B cell (primary cell): ENCODE results near the gene RBM20. TPM values are rescaled to one million over a fixed set of nuclear protein-coding genes. Genes with fewer than 3 reads are reported as not detected.

Experiments used
- ATAC-seq: fragments of 200-7000 bp; cut with Tn5 transposase; one replicate; pipeline ENCODE4 v1.10.0; 2021; ENCODE audit warnings: low read depth, mild to moderate bottlenecking, moderate number of reproducible peaks, moderate library complexity
- CTCF ChIA-PET: fragments of 350-600 bp; sonication (Branson Sonifier 250); formaldehyde crosslinking; loops from one replicate; lab custom pipeline; 2021; ENCODE audit warnings: antibody characterized with exemption, inconsistent platforms; lab: Charles Lee
- POLR2A ChIA-PET: fragments of 350-600 bp; sonication (Branson Sonifier 250); formaldehyde crosslinking; loops from one replicate; lab custom pipeline; 2021; ENCODE audit warnings: antibody characterized with exemption; lab: Charles Lee
- DNase-seq: peaks from one replicate; pipeline ENCODE4 v3.0.0; 2013
- H2AFZ ChIP-seq: 2 replicates; pipeline ENCODE4 v1.6.1; 2012; ENCODE audit warnings: mild to moderate bottlenecking, low read depth, low read length; ENCODE audit not compliant: insufficient read depth, poor library complexity, severe bottlenecking
- H3K27ac ChIP-seq, 2 donors: 1 replicate in 1 of 2; 2 replicates in 1 of 2; pipeline ENCODE4 v1.5.1; 2012 to 2013; ENCODE audit warnings: low read length in 2 of 2, mild to moderate bottlenecking in 2 of 2, moderate library complexity in 1 of 2
- H3K27me3 ChIP-seq, 4 experiments: fragments of 200-600 bp in 1 of 4; sonication (generic) in 1 of 4; replicated peaks in 1 of 4; 1 replicate in 2 of 4; 2 replicates in 2 of 4; pipeline versions ENCODE4 v1.6.1 to v1.7.0; 2013 to 2016; ENCODE audit warnings: low read length in 3 of 4, mild to moderate bottlenecking in 2 of 4, mixed read lengths in 1 of 4, moderate library complexity in 1 of 4; ENCODE audit not compliant: insufficient read depth in 4 of 4, control insufficient read depth in 3 of 4; ENCODE audit errors: control extremely low read depth in 1 of 4
- H3K36me3 ChIP-seq, 2 experiments: replicated peaks in 1 of 2; 1 replicate in 1 of 2; 2 replicates in 1 of 2; pipeline versions ENCODE4 v1.6.1 to v1.7.1; 2013; ENCODE audit warnings: low read length in 1 of 2; ENCODE audit not compliant: insufficient read depth in 2 of 2, control insufficient read depth in 1 of 2; ENCODE audit errors: control extremely low read depth in 1 of 2, extremely low read depth in 1 of 2
- H3K4me1 ChIP-seq, 2 donors: fragments of 200-600 bp in 1 of 2; sonication (generic) in 1 of 2; 1 replicate in 1 of 2; 2 replicates in 1 of 2; pipeline versions ENCODE4 v1.5.1 to v1.6.1; 2013 to 2017; ENCODE audit warnings: low read length in 2 of 2; ENCODE audit not compliant: control insufficient read depth in 2 of 2, insufficient read depth in 2 of 2
- H3K4me2 ChIP-seq: replicated peaks from 2 replicates; pipeline ENCODE3; 2012; ENCODE audit warnings: mild to moderate bottlenecking, low read depth, low read length; ENCODE audit not compliant: poor library complexity, severe bottlenecking
- H3K4me3 ChIP-seq, 5 experiments: fragments of 200-600 bp in 1 of 5; sonication (generic) in 1 of 5; 1 replicate in 3 of 5; 2 replicates in 2 of 5; pipeline versions ENCODE4 v1.5.1 to v1.7.0; 2011 to 2016; ENCODE audit warnings: low read length in 4 of 5, mild to moderate bottlenecking in 4 of 5, low read depth in 2 of 5, control low read depth in 1 of 5, moderate library complexity in 1 of 5; ENCODE audit not compliant: insufficient read depth in 1 of 5; ENCODE audit errors: control extremely low read depth in 1 of 5, extremely low read depth in 1 of 5
- H3K79me2 ChIP-seq: fragments of 200-600 bp; sonication (generic); one replicate; pipeline ENCODE4 v1.6.0; 2016; ENCODE audit warnings: low read length; ENCODE audit not compliant: control insufficient read depth, insufficient read depth
- H3K9ac ChIP-seq: fragments of 200-600 bp; sonication (generic); 2 replicates; pipeline ENCODE4 v1.6.1; 2017; ENCODE audit warnings: mild to moderate bottlenecking, low read length, moderate library complexity
- H3K9me3 ChIP-seq, 3 donors: one replicate each; pipeline versions ENCODE4 v1.6.1 to v1.7.1; 2013; ENCODE audit warnings: low read length in 2 of 3; ENCODE audit not compliant: control insufficient read depth in 2 of 3, insufficient read depth in 1 of 3; ENCODE audit errors: control extremely low read depth in 1 of 3
- H4K20me1 ChIP-seq: 2 replicates; pipeline ENCODE4 v1.6.0; 2012; ENCODE audit warnings: mild to moderate bottlenecking, low read length; ENCODE audit not compliant: insufficient read depth, control insufficient read depth, poor library complexity, severe bottlenecking
- H3K27ac Mint-ChIP-seq: one replicate; pipeline ENCODE4 v1.8.0; 2021; ENCODE audit warnings: mixed read lengths
- H3K27me3 Mint-ChIP-seq: one replicate; pipeline ENCODE4 v1.8.0; 2021; ENCODE audit warnings: mixed read lengths
- H3K4me1 Mint-ChIP-seq: one replicate; pipeline ENCODE4 v1.8.0; 2021; ENCODE audit warnings: mixed read lengths
- H3K4me3 Mint-ChIP-seq: one replicate; pipeline ENCODE4 v1.8.0; 2021; ENCODE audit warnings: mixed read lengths
- H3K9me3 Mint-ChIP-seq: one replicate; pipeline ENCODE4 v1.8.0; 2022; ENCODE audit warnings: mixed read lengths; ENCODE audit not compliant: insufficient read depth
- EZH2 ChIP-seq: IDR thresholded peaks from 2 replicates; pipeline ENCODE4 v1.6.1; 2012; ENCODE audit warnings: borderline replicate concordance, low read depth, mild to moderate bottlenecking, moderate library complexity, low read length; ENCODE audit not compliant: insufficient read depth, poor library complexity, severe bottlenecking
- WGBS: methylation state at CpG from one replicate; pipeline ENCODE4 v1.1.5; 2013; ENCODE audit warnings: missing lambda C conversion rate; ENCODE audit not compliant: insufficient coverage; 5-methylcytosine and 5-hydroxymethylcytosine counted together
- intact Hi-C: fragments of 100-400 bp; cut with micrococcal nuclease; formaldehyde crosslinking; loops from one replicate; pipeline ENCODE4 v1.10.0; 2022
- polyA plus RNA-seq: library from polyadenylated mRNA; depleted of rRNA; stranded (reverse); fragments of >200 nt; gene quantifications from 2 replicates; pipeline ENCODE4 v1.2.3, GENCODE V29; 2012
- total RNA-seq, 2 donors: library from RNA; stranded (reverse); fragments of 120-200 nt in 1 of 2; gene quantifications; 1 replicate in 1 of 2; 2 replicates in 1 of 2; pipeline versions ENCODE4 v1.2.3 to v1.2.4, GENCODE V29; 2013 to 2022
- TF ChIP-seq, protein P1 (sequence below): fragments of 200-600 bp; IDR thresholded peaks from one replicate; pipeline ENCODE4 v1.8.0; 2022; ENCODE audit warnings: antibody characterized with exemption, mild to moderate bottlenecking

The RBM20 gene
- total and polyA plus RNA-seq, 2 donors (not counting 1 experiment from before 2014, with no cell fraction given) = not detected

DNA sequence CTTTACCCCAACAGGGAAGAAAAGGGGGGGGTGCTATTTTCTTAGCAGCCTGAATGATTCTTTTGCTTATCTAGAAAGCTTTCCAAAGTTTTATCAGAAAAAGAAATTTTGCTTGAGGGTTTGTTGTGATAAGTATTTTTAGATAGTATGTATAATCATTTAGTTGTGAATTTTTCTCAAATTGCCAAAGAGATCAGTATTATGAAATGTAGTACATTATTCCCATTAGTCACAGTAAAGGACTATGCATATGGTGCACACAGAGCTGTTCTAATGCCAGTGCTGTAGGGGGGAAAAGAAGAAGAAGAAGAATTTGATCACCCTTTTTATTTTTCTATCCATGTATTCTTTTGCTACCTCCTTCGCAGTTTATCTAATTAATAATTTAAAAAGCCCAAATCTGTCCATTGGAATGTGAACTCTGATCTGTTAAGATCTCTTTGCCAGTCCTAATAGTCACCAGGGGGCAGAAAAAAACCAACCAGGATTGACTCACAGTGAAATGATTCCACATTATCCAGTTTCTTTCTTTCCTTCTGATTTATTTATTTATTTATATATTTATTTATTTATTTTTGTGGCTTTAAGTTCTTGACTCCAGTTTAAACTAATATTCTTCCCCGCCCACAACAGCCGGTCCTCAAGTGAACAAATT lies 4.7 kb downstream of the RBM20 start:
- no peak for TF ChIP-seq EZH2
- TF ChIP-seq, protein P1, sequence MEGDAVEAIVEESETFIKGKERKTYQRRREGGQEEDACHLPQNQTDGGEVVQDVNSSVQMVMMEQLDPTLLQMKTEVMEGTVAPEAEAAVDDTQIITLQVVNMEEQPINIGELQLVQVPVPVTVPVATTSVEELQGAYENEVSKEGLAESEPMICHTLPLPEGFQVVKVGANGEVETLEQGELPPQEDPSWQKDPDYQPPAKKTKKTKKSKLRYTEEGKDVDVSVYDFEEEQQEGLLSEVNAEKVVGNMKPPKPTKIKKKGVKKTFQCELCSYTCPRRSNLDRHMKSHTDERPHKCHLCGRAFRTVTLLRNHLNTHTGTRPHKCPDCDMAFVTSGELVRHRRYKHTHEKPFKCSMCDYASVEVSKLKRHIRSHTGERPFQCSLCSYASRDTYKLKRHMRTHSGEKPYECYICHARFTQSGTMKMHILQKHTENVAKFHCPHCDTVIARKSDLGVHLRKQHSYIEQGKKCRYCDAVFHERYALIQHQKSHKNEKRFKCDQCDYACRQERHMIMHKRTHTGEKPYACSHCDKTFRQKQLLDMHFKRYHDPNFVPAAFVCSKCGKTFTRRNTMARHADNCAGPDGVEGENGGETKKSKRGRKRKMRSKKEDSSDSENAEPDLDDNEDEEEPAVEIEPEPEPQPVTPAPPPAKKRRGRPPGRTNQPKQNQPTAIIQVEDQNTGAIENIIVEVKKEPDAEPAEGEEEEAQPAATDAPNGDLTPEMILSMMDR = no peak
- H3K4me3 ChIP-seq = no peak overlapping the region
- peaks cover 0 to 24% (median 23%) of the 10 kb centered on the region in 4 experiments for H3K27me3 ChIP-seq
- no peak overlapping the region for H3K4me3 Mint-ChIP-seq
- H3K4me1 Mint-ChIP-seq = peaks cover 35% of the 10 kb centered on the region
- no peak overlapping the region for H3K27ac ChIP-seq
- no peaks in the 10 kb centered on the region for H4K20me1 ChIP-seq
- H2AFZ ChIP-seq = no peak overlapping the region
- no peak for DNase-seq
- H3K4me1 ChIP-seq = peaks cover 19 to 21% of the 10 kb centered on the region in 2 donors
- no peak for ATAC-seq
- no peak overlapping the region for H3K4me2 ChIP-seq
- no peaks in the 10 kb centered on the region for H3K9me3 Mint-ChIP-seq
- no peaks in the 10 kb centered on the region for H3K79me2 ChIP-seq
- H3K9ac ChIP-seq = no peak overlapping the region
- WGBS = no CpG with 5 or more reads among the region's 3 CpGs
- intact Hi-C loops = no loop called here
- H3K9me3 ChIP-seq = no peaks in the 10 kb centered on the region
- H3K27me3 Mint-ChIP-seq = peaks cover 45% of the 10 kb centered on the region
- H3K27ac Mint-ChIP-seq = no peak overlapping the region
- ChIA-PET POLR2A (no interaction called here), CTCF (interaction anchor here (0.7 kb wide), 1 partner anchor 23 kb away, joined by 3 read pairs; no protein-coding TSS in a partner anchor)
- H3K36me3 ChIP-seq = no peaks in the 10 kb centered on the region
